OCI-LY7 (cell line): ENCODE measurements around the gene SIK2.

Experiments
- EZH2phosphoT487 ChIP-seq: fragments of 200-600 bp; sonication (generic); IDR thresholded peaks from 2 replicates; pipeline ENCODE4 v1.6.1; 2018; ENCODE audit warnings: low read depth, borderline replicate concordance, mild to moderate bottlenecking, mixed run types, antibody characterized with exemption, low read length, moderate library complexity, mixed read lengths
- TF ChIP-seq, protein P1 (sequence below): fragments of 200-600 bp; sonication (generic); conservative IDR thresholded peaks from 2 replicates; pipeline ENCODE4 v1.5.1; 2014; ENCODE audit warnings: mild to moderate bottlenecking, antibody characterized with exemption, low read length, moderate library complexity, mixed read lengths

DNA sequence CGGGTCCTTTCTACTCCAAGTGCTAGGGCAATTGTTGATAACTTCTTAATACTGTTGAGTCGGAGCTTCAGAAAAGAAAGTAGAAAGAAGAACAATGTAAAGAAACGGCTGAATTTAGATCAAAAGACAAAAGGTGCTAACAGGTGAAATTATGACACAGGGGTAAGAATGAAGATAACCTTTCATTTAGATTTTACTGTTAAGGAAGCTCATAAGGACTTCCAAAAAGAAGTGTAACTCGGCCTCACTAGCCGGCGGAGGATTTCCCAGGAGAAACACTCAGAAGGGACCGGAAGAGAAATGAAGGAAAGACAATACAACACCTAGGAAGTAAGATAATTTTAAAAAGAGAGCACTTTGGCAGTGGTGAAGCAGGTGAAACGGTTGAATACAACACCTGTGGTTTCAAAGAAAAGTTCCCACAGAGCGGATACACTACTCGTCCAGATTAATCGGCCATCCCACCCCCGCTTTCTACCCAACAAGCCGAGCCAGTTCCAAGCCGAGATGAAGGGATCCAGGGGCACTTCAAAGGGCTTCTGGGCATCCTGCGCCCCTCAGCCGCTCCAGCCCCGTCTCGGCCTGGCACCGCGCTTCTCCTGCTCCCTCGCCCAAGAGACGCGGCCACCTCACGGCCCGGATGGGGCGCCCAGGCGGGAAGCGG lies 163.2 kb downstream of the SIK2 start:
- TF ChIP-seq, protein P1, sequence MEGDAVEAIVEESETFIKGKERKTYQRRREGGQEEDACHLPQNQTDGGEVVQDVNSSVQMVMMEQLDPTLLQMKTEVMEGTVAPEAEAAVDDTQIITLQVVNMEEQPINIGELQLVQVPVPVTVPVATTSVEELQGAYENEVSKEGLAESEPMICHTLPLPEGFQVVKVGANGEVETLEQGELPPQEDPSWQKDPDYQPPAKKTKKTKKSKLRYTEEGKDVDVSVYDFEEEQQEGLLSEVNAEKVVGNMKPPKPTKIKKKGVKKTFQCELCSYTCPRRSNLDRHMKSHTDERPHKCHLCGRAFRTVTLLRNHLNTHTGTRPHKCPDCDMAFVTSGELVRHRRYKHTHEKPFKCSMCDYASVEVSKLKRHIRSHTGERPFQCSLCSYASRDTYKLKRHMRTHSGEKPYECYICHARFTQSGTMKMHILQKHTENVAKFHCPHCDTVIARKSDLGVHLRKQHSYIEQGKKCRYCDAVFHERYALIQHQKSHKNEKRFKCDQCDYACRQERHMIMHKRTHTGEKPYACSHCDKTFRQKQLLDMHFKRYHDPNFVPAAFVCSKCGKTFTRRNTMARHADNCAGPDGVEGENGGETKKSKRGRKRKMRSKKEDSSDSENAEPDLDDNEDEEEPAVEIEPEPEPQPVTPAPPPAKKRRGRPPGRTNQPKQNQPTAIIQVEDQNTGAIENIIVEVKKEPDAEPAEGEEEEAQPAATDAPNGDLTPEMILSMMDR, result no peak
- TF ChIP-seq EZH2phosphoT487, result no peak
